ENCODE measurements around the gene UBAC1. TPM values are rescaled to one million over a fixed set of nuclear protein-coding genes. Genes with fewer than 3 reads are reported as not detected.

The UBAC1 gene
- total RNA-seq, 1 donor from 2014 or later = 41.9 TPM

DNA sequence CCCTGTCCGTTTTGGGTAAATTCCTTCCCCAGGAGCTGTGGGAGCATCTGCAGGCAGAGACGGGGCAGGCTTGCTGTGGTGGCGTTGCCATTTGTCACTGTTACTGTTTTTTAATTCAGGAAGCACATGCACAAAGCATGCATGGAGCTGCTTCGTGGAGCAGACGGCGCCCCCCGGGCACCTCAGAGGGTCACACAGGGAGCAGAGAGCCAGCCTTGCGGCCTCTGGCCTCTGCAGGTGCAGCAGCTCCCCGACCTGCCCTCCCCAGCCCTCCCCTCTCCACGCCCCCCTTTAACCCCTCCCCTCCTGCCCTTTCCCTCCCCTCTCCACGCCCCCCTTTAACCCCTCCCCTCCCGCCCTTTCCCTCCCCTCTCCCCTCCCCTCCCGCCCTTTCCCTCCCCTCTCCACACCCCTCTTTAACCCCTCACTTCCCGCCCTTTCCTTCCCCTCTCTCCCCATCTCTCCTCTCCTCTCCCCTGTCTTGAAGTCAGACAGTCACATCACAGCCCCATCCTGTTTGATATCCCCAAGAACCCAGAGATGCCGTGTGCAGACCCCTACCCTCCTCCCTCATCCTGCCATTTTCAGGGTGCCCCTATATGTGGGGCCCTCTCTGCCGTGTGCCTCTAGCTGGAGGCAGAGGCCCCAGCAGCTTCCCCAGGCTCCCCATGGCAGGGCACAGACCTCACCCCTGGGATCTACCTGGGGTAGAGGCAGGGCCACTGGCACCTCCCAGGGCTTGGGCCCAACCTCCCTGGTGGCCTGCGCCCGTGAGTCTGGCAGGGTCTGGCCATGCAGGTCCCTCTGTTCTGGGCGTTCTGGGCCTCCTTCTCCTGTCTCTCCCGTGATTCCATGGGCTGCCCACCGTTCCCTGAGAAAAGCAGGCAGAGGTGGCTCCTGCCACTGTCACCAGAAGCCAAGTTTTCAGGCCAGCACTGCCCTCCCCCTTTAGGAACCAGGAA is 29.6 kb upstream of the UBAC1 start:
- no peak for DNase-seq (ENCODE audit: low spot score)
- no peaks in the 10 kb centered on the region for H3K27me3 Mint-ChIP-seq (ENCODE audit: insufficient read depth)
- intact Hi-C loops (cut with micrococcal nuclease) = loop anchor here (1.0 kb wide), 1 partner anchor 373 kb away; the partner anchor contains the start of gene DNLZ
- peak overlapping the region; percentile 29 for H3K27ac Mint-ChIP-seq
- no peak overlapping the region for H3K4me3 Mint-ChIP-seq
- no peaks in the 10 kb centered on the region for H3K36me3 Mint-ChIP-seq (ENCODE audit: low read depth)
- no peaks in the 10 kb centered on the region for H3K4me1 Mint-ChIP-seq (ENCODE audit: low read depth)
- H3K9me3 Mint-ChIP-seq = no peaks in the 10 kb centered on the region

DNA sequence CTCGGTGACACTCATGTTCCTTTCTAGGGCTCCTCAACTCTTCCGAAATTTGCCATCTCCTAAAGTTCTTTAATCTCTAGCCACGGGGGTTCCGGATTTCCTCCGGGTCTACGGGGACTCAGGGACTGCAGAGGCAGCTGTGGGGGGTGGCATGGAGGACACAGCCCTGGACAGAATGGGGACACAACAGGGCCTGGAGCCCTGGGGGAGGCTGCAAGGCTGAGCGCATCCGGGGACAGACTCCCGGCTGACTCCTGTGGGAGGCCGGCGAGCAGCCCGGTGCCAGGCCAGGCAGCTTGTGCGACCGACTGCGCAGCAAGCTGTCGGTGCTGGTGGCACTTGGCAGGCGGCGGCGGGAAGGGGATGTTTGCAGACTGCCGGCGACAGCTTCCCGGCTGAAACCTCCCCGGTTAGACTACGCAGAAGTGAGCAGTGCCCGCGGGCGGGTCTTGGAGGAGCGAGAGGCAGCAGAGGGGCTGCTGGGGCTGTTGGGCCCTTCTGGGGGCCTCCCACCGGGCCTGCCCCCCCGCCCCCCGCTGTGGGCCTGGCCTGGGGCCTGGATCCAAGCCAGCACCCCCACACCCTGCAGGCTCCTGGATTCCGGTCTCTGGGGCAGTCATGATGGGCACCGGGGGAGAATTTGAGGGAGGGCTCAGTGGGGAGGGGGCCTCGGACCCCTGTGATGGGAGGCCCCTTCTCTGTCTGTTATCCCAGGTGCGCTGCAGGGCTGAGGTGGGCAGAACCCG is 28.7 kb upstream of the UBAC1 start:
- Mint-ChIP-seq H3K27me3 (ENCODE audit: insufficient read depth) (no peaks in the 10 kb centered on the region), H3K4me1 (ENCODE audit: low read depth) (no peaks in the 10 kb centered on the region), H3K9me3 (no peaks in the 10 kb centered on the region), H3K36me3 (ENCODE audit: low read depth) (no peaks in the 10 kb centered on the region), H3K27ac (no peak overlapping the region), H3K4me3 (no peak overlapping the region)
- no peak for DNase-seq (ENCODE audit: low spot score)
- intact Hi-C loops (cut with micrococcal nuclease) = loop anchor here (1.0 kb wide), 1 partner anchor 373 kb away; the partner anchor contains the start of gene DNLZ

DNA sequence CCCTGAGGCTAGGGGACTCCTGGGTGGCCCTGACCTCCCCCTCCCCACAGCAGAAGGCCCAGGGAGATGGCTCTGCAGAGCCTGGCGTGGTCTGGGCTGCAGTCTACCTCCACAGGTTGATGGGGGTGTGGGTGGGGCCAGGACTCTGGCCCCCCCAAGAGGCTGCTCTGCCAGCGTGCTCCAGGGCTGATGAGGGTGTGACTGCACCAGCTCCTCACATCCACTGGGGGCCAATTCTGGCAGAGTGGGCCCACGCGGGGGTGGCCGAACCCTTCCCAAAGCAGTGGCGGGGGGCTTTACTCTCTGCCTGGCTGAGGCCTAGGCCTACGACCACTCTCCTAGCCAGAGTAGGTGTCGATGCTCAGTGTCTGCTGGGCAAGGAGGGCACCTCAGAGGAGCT is 28.0 kb upstream of the UBAC1 start:
- Mint-ChIP-seq H3K9me3 (no peaks in the 10 kb centered on the region), H3K4me3 (no peak overlapping the region), H3K4me1 (ENCODE audit: low read depth) (no peaks in the 10 kb centered on the region), H3K36me3 (ENCODE audit: low read depth) (no peaks in the 10 kb centered on the region), H3K27me3 (ENCODE audit: insufficient read depth) (no peaks in the 10 kb centered on the region), H3K27ac (no peak overlapping the region)
- intact Hi-C loops (cut with micrococcal nuclease) = no loop called here
- DNase-seq (ENCODE audit: low spot score) = no peak

DNA sequence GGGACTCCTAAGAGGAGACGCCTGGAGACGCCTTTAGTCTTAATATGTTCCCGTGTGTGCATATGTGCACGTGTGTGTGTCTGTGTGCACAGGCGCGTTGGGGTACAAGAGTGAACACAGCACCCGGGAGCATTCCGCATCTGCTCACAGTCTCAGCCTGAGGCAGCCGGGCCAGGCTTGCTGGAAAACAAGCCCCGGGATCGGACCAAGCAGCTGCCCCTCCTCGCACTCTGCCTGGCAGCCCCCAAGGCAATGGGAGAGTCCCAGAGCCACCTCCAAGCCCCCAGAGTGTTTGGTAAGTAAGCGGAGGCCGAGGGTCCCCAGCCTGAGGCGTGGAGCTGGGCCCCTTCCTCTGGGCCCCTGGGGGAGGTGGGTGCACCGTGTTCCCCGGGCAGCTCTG is 27.3 kb upstream of the UBAC1 start:
- DNase-seq (ENCODE audit: low spot score) = no peak
- no peak overlapping the region for H3K4me3 Mint-ChIP-seq
- H3K36me3 Mint-ChIP-seq (ENCODE audit: low read depth) = no peaks in the 10 kb centered on the region
- peaks cover 2% of the 10 kb centered on the region for H3K27me3 Mint-ChIP-seq (ENCODE audit: insufficient read depth)
- H3K27ac Mint-ChIP-seq = no peak overlapping the region
- intact Hi-C loops (cut with micrococcal nuclease) = no loop called here
- no peaks in the 10 kb centered on the region for H3K9me3 Mint-ChIP-seq
- no peaks in the 10 kb centered on the region for H3K4me1 Mint-ChIP-seq (ENCODE audit: low read depth)

DNA sequence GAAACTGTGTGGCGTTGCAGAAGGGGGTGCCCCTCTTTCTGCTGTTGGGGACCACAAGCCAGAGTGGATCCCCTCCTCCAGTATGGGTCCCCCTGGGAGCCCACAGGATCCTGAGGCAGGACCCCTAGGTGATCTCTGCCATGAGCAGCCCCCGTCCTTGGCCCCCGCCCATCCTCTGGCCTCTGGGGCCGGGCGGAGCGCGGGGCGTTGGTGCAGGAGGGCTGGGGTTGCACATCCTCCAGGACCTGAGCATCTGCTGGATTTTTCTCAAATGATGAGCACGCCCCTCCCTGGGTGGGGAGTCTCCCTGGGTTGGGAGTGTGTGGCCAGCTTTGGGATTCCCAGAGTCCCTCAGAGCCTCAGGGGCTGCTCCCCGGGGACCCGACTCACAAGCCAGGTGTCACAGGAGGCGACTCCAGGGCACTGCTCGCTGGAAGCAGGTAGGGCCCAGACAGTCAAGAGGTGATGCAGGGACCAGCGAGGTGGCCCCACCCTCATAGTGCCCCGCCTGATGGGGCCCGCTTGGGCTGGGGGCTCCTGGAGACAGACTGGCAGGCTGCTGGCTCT is 26.7 kb upstream of the UBAC1 start:
- Mint-ChIP-seq H3K36me3 (ENCODE audit: low read depth) (no peaks in the 10 kb centered on the region), H3K4me3 (no peak overlapping the region), H3K27me3 (ENCODE audit: insufficient read depth) (peaks cover 2% of the 10 kb centered on the region), H3K4me1 (ENCODE audit: low read depth) (no peaks in the 10 kb centered on the region), H3K27ac (no peak overlapping the region), H3K9me3 (no peaks in the 10 kb centered on the region)
- DNase-seq (ENCODE audit: low spot score) = no peak
- intact Hi-C loops (cut with micrococcal nuclease) = no loop called here

DNA sequence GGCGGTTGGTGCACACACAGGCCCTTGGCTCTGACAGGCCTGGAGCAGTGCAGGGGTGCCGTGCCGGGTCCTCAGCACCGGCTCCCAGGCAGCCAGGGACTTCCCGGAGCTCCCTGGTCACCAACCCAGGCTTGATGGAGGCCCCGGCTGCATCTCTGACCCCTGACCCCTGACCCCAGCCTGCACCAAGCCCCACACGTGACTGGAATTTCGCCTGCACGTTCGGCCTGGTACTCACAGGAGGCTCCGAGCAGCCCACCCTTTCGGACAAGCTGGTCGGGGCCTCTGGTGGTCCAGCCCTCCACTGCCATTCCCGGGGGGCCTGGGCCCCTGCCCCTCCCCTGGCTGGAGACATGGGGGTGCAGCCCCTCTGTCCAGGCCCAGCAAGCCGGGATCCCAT is 25.4 kb upstream of the UBAC1 start:
- no peaks in the 10 kb centered on the region for H3K36me3 Mint-ChIP-seq (ENCODE audit: low read depth)
- intact Hi-C loops (cut with micrococcal nuclease) = no loop called here

DNA sequence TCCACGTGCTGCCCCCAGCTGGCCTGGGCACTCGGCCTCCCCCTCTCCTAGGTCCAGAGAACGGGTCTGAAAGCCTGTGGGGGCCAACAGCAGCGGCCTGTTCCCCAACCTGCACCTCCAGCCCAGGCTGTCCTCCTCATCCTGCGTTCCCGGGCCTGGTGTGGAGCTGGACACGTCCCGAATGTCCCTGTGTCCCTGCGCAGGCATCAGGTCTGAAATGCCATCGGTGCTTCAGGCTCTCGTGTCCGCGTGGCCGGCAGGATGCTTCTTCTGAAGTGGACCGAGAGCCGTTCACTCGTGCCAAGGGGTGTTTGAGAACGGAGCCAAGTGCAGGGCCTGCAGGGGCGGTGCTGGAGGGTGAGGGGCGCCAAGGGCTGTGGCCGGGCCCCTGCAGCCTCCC is 24.7 kb upstream of the UBAC1 start:
- no peak for DNase-seq (ENCODE audit: low spot score)
- intact Hi-C loops (cut with micrococcal nuclease) = no loop called here
- no peaks in the 10 kb centered on the region for H3K9me3 Mint-ChIP-seq

More for the DNA sequence above, 25.4 kb upstream of the UBAC1 start:
- no peaks in the 10 kb centered on the region for H3K4me1 Mint-ChIP-seq (ENCODE audit: low read depth)
- no peak overlapping the region for H3K4me3 Mint-ChIP-seq
- DNase-seq (ENCODE audit: low spot score) = no peak
- no peaks in the 10 kb centered on the region for H3K9me3 Mint-ChIP-seq
- H3K27ac Mint-ChIP-seq = no peak overlapping the region
- peaks cover 2% of the 10 kb centered on the region for H3K27me3 Mint-ChIP-seq (ENCODE audit: insufficient read depth)

DNA sequence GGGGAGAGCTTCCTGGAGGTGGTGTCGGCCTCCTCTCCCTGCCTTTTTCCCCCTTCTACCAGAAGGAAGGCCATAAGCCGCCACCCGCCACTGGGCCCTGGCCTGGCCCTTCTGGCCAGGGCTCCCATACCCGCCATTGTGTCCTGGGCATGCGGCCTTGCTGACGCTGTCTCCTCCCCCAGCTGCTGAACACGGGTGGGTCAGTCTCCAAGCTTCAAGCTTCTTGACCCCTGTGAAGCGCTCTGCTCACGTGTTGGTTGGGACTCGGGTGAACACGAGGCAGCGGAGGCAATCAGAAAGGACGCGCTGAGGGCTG is 24.2 kb upstream of the UBAC1 start:
- no peak for DNase-seq (ENCODE audit: low spot score)
- no peaks in the 10 kb centered on the region for H3K9me3 Mint-ChIP-seq
- H3K4me3 Mint-ChIP-seq = no peak overlapping the region
- intact Hi-C loops (cut with micrococcal nuclease) = no loop called here
- no peaks in the 10 kb centered on the region for H3K4me1 Mint-ChIP-seq (ENCODE audit: low read depth)
- no peak overlapping the region for H3K27ac Mint-ChIP-seq
- no peaks in the 10 kb centered on the region for H3K36me3 Mint-ChIP-seq (ENCODE audit: low read depth)
- H3K27me3 Mint-ChIP-seq (ENCODE audit: insufficient read depth) = peaks cover 2% of the 10 kb centered on the region

More for the DNA sequence above, 24.7 kb upstream of the UBAC1 start:
- H3K4me3 Mint-ChIP-seq = no peak overlapping the region
- no peaks in the 10 kb centered on the region for H3K4me1 Mint-ChIP-seq (ENCODE audit: low read depth)
- H3K27me3 Mint-ChIP-seq (ENCODE audit: insufficient read depth) = peaks cover 2% of the 10 kb centered on the region
- no peak overlapping the region for H3K27ac Mint-ChIP-seq
- H3K36me3 Mint-ChIP-seq (ENCODE audit: low read depth) = no peaks in the 10 kb centered on the region

DNA sequence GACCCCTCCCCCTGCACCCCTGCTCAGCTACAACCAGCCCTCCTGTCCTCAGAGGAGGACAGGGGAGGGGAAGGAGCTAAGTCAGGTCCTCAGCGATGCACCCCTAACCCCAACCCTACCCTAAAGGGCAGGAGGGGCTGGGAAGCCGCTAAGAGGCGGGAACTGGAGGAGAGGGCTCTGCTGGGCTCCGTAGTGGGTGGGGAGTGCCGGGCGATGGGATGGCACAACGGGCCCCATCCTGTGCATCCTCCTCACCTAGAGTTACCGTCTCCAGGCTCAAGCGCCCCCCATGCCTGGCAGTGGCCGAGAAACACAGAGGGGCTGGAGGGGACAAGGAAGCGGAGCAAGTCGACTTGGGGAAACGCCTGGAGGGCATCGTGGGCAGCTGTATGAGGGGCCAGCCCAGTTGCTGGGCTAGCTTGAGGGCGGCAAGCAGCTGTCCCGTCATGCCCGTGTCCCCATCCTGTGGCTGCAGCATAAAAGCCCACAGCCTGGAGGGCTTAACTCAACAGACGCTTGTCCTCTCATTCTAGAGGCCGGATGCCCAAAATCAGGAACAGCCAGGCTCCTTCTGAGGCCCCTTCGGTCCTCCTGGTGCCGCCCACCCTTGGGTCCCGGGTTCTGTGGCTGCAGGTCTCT is 23.0 kb upstream of the UBAC1 start:
- H3K4me3 Mint-ChIP-seq = no peak overlapping the region
- H3K4me1 Mint-ChIP-seq (ENCODE audit: low read depth) = no peaks in the 10 kb centered on the region
- intact Hi-C loops (cut with micrococcal nuclease) = no loop called here
- H3K9me3 Mint-ChIP-seq = no peaks in the 10 kb centered on the region
- no peaks in the 10 kb centered on the region for H3K36me3 Mint-ChIP-seq (ENCODE audit: low read depth)
- H3K27ac Mint-ChIP-seq = no peak overlapping the region
- peaks cover 2% of the 10 kb centered on the region for H3K27me3 Mint-ChIP-seq (ENCODE audit: insufficient read depth)
- DNase-seq (ENCODE audit: low spot score) = no peak

DNA sequence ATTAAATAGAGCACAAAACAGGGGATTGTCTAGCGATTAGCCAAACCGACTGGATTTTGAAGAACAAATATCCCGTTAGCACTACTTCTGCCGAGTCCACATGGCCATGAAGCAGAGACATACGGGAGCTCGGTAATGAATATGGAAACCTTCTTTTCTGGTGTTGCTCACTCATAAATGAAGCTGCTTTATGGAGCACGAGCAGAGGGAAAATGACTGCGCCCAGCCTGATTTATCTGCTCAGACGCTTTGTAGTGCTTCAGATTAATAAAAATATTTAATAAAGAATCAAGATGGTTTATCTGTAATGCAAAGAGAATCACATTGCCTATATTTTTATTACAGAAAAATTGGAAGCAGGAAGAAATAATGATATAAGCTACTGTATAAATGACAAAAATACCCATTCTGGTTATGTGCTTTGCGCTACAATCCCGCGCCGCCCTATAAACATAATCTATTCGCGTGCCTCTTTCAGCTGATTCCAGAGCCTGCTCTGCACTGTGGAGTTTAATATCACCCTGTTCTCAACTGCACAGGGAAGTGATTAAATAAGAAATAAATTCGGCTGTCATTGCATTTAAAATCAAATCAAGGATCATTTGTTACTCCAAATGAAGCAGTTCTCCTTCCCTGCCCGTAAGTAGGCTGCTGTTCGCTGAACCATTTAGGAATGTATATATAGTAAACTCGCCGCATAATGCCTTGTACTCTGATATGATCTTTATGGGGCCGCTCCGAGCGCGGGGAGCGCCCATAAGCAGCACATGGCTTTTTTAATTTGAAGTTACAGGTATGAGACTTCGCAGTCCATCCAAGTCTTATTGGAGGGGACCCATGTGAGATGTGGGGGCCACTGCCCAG is 22.3 kb upstream of the UBAC1 start:
- no peak for DNase-seq (ENCODE audit: low spot score)
- H3K27ac Mint-ChIP-seq = no peak overlapping the region
- no peaks in the 10 kb centered on the region for H3K9me3 Mint-ChIP-seq
- H3K4me3 Mint-ChIP-seq = no peak overlapping the region
- intact Hi-C loops (cut with micrococcal nuclease) = no loop called here
- H3K27me3 Mint-ChIP-seq (ENCODE audit: insufficient read depth) = peaks cover 6% of the 10 kb centered on the region
- H3K4me1 Mint-ChIP-seq (ENCODE audit: low read depth) = no peaks in the 10 kb centered on the region
- H3K36me3 Mint-ChIP-seq (ENCODE audit: low read depth) = no peaks in the 10 kb centered on the region

DNA sequence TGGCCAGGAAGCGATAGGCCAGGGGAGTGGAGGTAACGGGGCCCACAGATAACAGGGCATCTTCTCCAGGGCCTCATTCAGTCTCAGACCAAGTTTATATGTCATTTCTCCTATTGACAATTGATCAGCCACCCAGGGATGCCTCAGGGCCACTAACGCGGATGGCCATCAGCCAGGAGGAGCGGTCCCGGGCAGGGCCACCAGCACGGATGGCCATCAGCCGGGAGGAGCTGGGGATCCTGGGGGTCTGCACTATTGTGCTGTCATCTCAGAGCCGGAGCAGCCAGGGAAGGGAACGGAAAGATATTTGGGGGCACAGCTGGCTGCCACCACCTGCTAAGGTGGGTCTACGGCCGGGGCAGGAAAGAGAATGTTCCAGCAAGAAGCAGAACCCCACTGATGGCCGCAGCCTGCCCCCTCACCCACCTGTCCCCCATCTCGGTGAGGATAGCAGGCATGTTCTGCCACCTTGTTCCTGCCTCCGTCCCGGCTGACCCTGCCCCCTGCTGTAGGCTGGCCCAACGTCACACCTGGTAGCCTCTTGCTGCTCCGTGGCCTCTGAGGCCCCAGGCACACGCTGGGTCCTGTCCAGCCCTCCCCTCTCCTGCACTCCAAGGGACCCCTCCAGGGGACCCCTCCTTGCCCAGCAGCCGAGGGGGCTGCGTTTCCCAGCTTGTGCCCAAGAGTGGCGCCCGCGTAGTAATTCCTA is 21.5 kb upstream of the UBAC1 start:
- peaks cover 6% of the 10 kb centered on the region for H3K27me3 Mint-ChIP-seq (ENCODE audit: insufficient read depth)
- intact Hi-C loops (cut with micrococcal nuclease) = no loop called here
- no peaks in the 10 kb centered on the region for H3K36me3 Mint-ChIP-seq (ENCODE audit: low read depth)
- no peak for DNase-seq (ENCODE audit: low spot score)
- H3K9me3 Mint-ChIP-seq = no peaks in the 10 kb centered on the region
- H3K4me3 Mint-ChIP-seq = no peak overlapping the region
- H3K27ac Mint-ChIP-seq = no peak overlapping the region
- H3K4me1 Mint-ChIP-seq (ENCODE audit: low read depth) = no peaks in the 10 kb centered on the region

All from activated T-helper 1 cell treated with anti-CD3 and anti-CD28 coated beads, Interleukin-12 subunit alpha, Interleukin-12 subunit beta, Interleukin-2, Interleukin-4 antibody, amounts not matched to agents 30 ng/mL and 10 ng/mL and 1 ng/mL, durations not matched to agents 14 hours and 24 hours and 36 hours (primary cell).